Muscle layer of duodenum (tissue), 2 donors: ENCODE results near the gene MACO1.

Experiments
- H3K27ac ChIP-seq: one replicate; pipeline ENCODE4 v1.7.0; 2013; ENCODE audit warnings: mild to moderate bottlenecking, low read length
- H3K27me3 ChIP-seq: one replicate; pipeline ENCODE4 v1.7.0; 2013; ENCODE audit warnings: low read depth, mild to moderate bottlenecking, control low read depth, low read length
- H3K36me3 ChIP-seq, 2 donors: one replicate each; pipeline ENCODE4 v1.7.0; 2013; ENCODE audit warnings: low read length in 2 of 2, control low read depth in 1 of 2, mild to moderate bottlenecking in 1 of 2; ENCODE audit not compliant: insufficient read depth in 2 of 2, control insufficient read depth in 1 of 2
- H3K4me1 ChIP-seq, 2 donors: one replicate each; pipeline ENCODE4 v1.7.0; 2013; ENCODE audit warnings: low read length in 2 of 2, mild to moderate bottlenecking in 2 of 2, control low read depth in 1 of 2, moderate library complexity in 1 of 2; ENCODE audit not compliant: insufficient read depth in 2 of 2, control insufficient read depth in 1 of 2
- H3K4me3 ChIP-seq, 2 donors: one replicate each; pipeline ENCODE4 v1.7.0; 2013; ENCODE audit warnings: low read length in 2 of 2, low read depth in 1 of 2, mild to moderate bottlenecking in 1 of 2
- H3K9me3 ChIP-seq, 2 donors: one replicate each; pipeline ENCODE4 v1.7.0; 2013; ENCODE audit warnings: low read length in 2 of 2, control low read depth in 1 of 2, mild to moderate bottlenecking in 1 of 2; ENCODE audit not compliant: control insufficient read depth in 1 of 2
- donor health status: healthy.

MACO1 gene

GRCh38 chr1:25540750-25541342 lies 110.1 kb downstream of the MACO1 start:
- Histone ChIP-seq H3K4me1 (peaks cover 6 to 23% of the 10 kb centered on the region in 2 donors), H3K9me3 (no peaks in the 10 kb centered on the region), H3K36me3 (no peaks in the 10 kb centered on the region), H3K27me3 (no peaks in the 10 kb centered on the region), H3K27ac (no peak overlapping the region), H3K4me3 (no peak overlapping the region)

- no peak overlapping the region for H3K27ac ChIP-seq
These were observed 110.7 kb downstream of the MACO1 start for GRCh38 chr1:25541425-25541824.

GRCh38 chr1:25541889-25542658 lies 111.4 kb downstream of the MACO1 start:
- no peaks in the 10 kb centered on the region for H3K9me3 ChIP-seq
- H3K27ac ChIP-seq: no peak overlapping the region
- no peaks in the 10 kb centered on the region for H3K36me3 ChIP-seq
- no peak overlapping the region for H3K4me3 ChIP-seq
- peaks cover 6 to 23% of the 10 kb centered on the region in 2 donors for H3K4me1 ChIP-seq
- no peaks in the 10 kb centered on the region for H3K27me3 ChIP-seq

More at GRCh38 chr1:25541425-25541824, 110.7 kb downstream of the MACO1 start:
- Histone ChIP-seq H3K4me3 (no peak overlapping the region), H3K36me3 (no peaks in the 10 kb centered on the region), H3K4me1 (peaks cover 6 to 23% of the 10 kb centered on the region in 2 donors), H3K9me3 (no peaks in the 10 kb centered on the region), H3K27me3 (no peaks in the 10 kb centered on the region)

GRCh38 chr1:25543005-25543424 lies 112.3 kb downstream of the MACO1 start:
- Histone ChIP-seq H3K36me3 (no peaks in the 10 kb centered on the region), H3K9me3 (no peaks in the 10 kb centered on the region), H3K4me1 (peaks cover 6 to 23% of the 10 kb centered on the region in 2 donors), H3K27ac (no peak overlapping the region), H3K4me3 (peak overlapping the region in 1 of 2 donors; percentile 87), H3K27me3 (no peaks in the 10 kb centered on the region)

- no peaks in the 10 kb centered on the region for H3K27me3 ChIP-seq
- H3K4me1 ChIP-seq: peaks cover 6 to 24% of the 10 kb centered on the region in 2 donors
- H3K4me3 ChIP-seq: peak within 1 kb of the TSS; percentile 61 to 87
- no peaks in the 10 kb centered on the region for H3K36me3 ChIP-seq
- H3K9me3 ChIP-seq: no peaks in the 10 kb centered on the region
- no peak within 1 kb of the TSS for H3K27ac ChIP-seq
These were observed 112.9 kb downstream of the MACO1 start, which contains the start of gene LDLRAP1 for GRCh38 chr1:25543425-25544242. Gene LDLRAP1, plus strand, starts transcription at chr1:25543606. Its CDS starts 93 bp downstream, at chr1:25543699.

GRCh38 chr1:25544243-25544764 lies 113.6 kb downstream of the MACO1 start:
- Histone ChIP-seq H3K27ac (no peak overlapping the region), H3K27me3 (no peaks in the 10 kb centered on the region), H3K9me3 (no peaks in the 10 kb centered on the region), H3K4me1 (peaks cover 12 to 31% of the 10 kb centered on the region in 2 donors), H3K36me3 (no peaks in the 10 kb centered on the region), H3K4me3 (peak overlapping the region; percentile 61 to 87)

GRCh38 chr1:25544819-25545218 lies 114.1 kb downstream of the MACO1 start:
- no peak overlapping the region for H3K27ac ChIP-seq
- H3K4me1 ChIP-seq: peaks cover 14 to 36% of the 10 kb centered on the region in 2 donors
- peak overlapping the region; percentile 61 to 87 for H3K4me3 ChIP-seq
- H3K9me3 ChIP-seq: no peaks in the 10 kb centered on the region
- H3K36me3 ChIP-seq: no peaks in the 10 kb centered on the region
- no peaks in the 10 kb centered on the region for H3K27me3 ChIP-seq

GRCh38 chr1:25545767-25546166 lies 115.1 kb downstream of the MACO1 start:
- Histone ChIP-seq H3K27ac (no peak overlapping the region), H3K9me3 (no peaks in the 10 kb centered on the region), H3K27me3 (no peaks in the 10 kb centered on the region), H3K36me3 (no peaks in the 10 kb centered on the region), H3K4me1 (peaks cover 14 to 45% of the 10 kb centered on the region in 2 donors), H3K4me3 (no peak overlapping the region)

GRCh38 chr1:25546193-25546592 lies 115.5 kb downstream of the MACO1 start:
- no peak overlapping the region for H3K4me3 ChIP-seq
- H3K27ac ChIP-seq: no peak overlapping the region
- H3K4me1 ChIP-seq: peaks cover 14 to 49% of the 10 kb centered on the region in 2 donors
- H3K27me3 ChIP-seq: no peaks in the 10 kb centered on the region
- no peaks in the 10 kb centered on the region for H3K9me3 ChIP-seq
- no peaks in the 10 kb centered on the region for H3K36me3 ChIP-seq

- Histone ChIP-seq H3K27me3 (no peaks in the 10 kb centered on the region), H3K36me3 (no peaks in the 10 kb centered on the region), H3K4me1 (peaks cover 14 to 45% of the 10 kb centered on the region in 2 donors), H3K4me3 (no peak overlapping the region), H3K9me3 (no peaks in the 10 kb centered on the region), H3K27ac (peak overlapping the region; percentile 9)
These were observed 117.9 kb downstream of the MACO1 start for GRCh38 chr1:25548601-25549000.
